Calu3 (cell line): ENCODE data around the gene PAXIP1. TPM values are rescaled to one million over a fixed set of nuclear protein-coding genes. Genes with fewer than 3 reads are reported as not detected.

Experiments
- BruUV-seq: library from RNA; stranded (reverse); fragments of 400-500 nt; replicated peaks from 2 replicates; lab custom pipeline; 2021; lab: Mats Ljungman, UMichigan
- CTCF ChIA-PET: fragments of 300-600 bp; sonication (Branson Sonifier 250); formaldehyde crosslinking; loops from one replicate; lab custom pipeline; 2022; ENCODE audit warnings: antibody characterized with exemption; lab: Charles Lee
- DNase-seq: peaks from one replicate; pipeline ENCODE4 v3.0.0; 2022
- H3K27ac Mint-ChIP-seq: one replicate; pipeline ENCODE4 v1.8.0; 2022; ENCODE audit warnings: mixed read lengths; ENCODE audit not compliant: unreplicated experiment
- H3K27me3 Mint-ChIP-seq: one replicate; pipeline ENCODE4 v1.8.0; 2022; ENCODE audit warnings: mixed read lengths; ENCODE audit not compliant: unreplicated experiment
- H3K36me3 Mint-ChIP-seq: one replicate; pipeline ENCODE4 v1.8.0; 2022; ENCODE audit warnings: mild to moderate bottlenecking, moderate library complexity, mixed read lengths; ENCODE audit not compliant: insufficient read depth, unreplicated experiment
- H3K4me1 Mint-ChIP-seq: one replicate; pipeline ENCODE4 v1.8.0; 2022; ENCODE audit warnings: mild to moderate bottlenecking, low read depth, mixed read lengths; ENCODE audit not compliant: unreplicated experiment
- H3K4me3 Mint-ChIP-seq: one replicate; pipeline ENCODE4 v1.8.0; 2022; ENCODE audit warnings: mild to moderate bottlenecking, low read depth, moderate library complexity, mixed read lengths; ENCODE audit not compliant: unreplicated experiment
- H3K9me3 Mint-ChIP-seq: one replicate; pipeline ENCODE4 v1.8.0; 2022; ENCODE audit warnings: low read depth, mixed read lengths; ENCODE audit not compliant: unreplicated experiment
- CTCF ChIP-seq: fragments of 200-600 bp; IDR thresholded peaks from one replicate; pipeline ENCODE4 v1.8.0; 2022; ENCODE audit warnings: antibody characterized with exemption; ENCODE audit not compliant: unreplicated experiment
- intact Hi-C: fragments of 100-400 bp; cut with micrococcal nuclease; formaldehyde crosslinking; loops from one replicate; pipeline ENCODE4 v1.10.0; 2022; ENCODE audit not compliant: unreplicated experiment
- total RNA-seq: library from RNA; stranded (reverse); gene quantifications from 2 replicates; pipeline ENCODE4 v1.2.3, GENCODE V29; 2022

PAXIP1 gene
- total RNA-seq, 1 experiment from 2014 or later = 23.1 TPM

GRCh38 chr7:154919344-154920225, 83.3 kb downstream of the PAXIP1 start:
- no TSS peak for BruUV-seq
- Mint-ChIP-seq H3K4me3 (no peak overlapping the region), H3K27me3 (peaks cover 31% of the 10 kb centered on the region), H3K9me3 (no peaks in the 10 kb centered on the region), H3K27ac (no peak overlapping the region), H3K36me3 (no peaks in the 10 kb centered on the region), H3K4me1 (no peaks in the 10 kb centered on the region)
- DNase-seq = no peak
- intact Hi-C loops = no loop called here
- CTCF ChIA-PET = no interaction called here
- no peak for TF ChIP-seq CTCF

DNA sequence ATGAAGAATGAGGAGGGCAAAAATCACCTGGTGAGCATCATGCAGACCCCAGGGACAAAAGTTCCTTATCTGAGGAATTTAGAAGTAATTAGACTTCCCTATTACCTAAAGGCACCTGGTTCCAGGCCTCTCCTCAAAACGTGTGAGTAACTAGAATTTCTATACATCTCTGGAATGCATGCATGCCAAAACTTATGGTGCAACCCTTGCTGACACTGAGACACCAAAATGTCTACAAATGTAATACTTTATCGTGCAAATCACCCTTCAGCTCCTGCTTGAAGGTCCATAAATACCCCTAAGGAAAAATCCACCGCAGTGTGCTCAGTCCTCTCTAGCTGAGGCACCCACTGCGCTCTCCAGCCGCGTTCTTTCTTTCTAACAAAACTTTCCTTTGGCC, 84.2 kb downstream of the PAXIP1 start:
- Mint-ChIP-seq H3K27me3 (peaks cover 38% of the 10 kb centered on the region), H3K36me3 (no peaks in the 10 kb centered on the region), H3K4me3 (no peak overlapping the region), H3K4me1 (no peaks in the 10 kb centered on the region), H3K9me3 (no peaks in the 10 kb centered on the region), H3K27ac (no peak overlapping the region)
- intact Hi-C loops = no loop called here
- CTCF ChIA-PET = no interaction called here
- no peak for DNase-seq
- no TSS peak for BruUV-seq
- TF ChIP-seq CTCF = no peak

DNA sequence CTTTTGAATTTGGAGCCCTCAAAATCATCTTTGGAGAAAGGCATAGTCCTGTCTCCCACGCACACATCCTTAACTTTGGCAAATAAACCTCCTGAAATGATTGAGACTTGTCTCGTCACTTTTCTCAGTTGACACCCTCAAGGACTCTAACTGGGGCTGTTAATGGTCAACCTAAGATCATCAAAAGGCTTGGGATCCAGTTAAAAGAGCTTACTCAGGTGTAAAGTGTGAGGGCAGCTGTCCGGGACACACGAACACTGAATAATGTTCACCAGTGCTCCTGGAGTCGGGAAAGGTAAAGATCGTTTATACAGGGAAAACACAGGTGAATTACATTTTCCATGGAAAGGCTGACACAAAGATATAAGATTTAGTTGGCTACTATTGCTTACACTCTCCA, 84.7 kb downstream of the PAXIP1 start:
- TF ChIP-seq CTCF = no peak
- intact Hi-C loops = no loop called here
- CTCF ChIA-PET = no interaction called here
- no peaks in the 10 kb centered on the region for H3K9me3 Mint-ChIP-seq
- BruUV-seq = no TSS peak
- H3K27me3 Mint-ChIP-seq = peaks cover 43% of the 10 kb centered on the region
- H3K4me3 Mint-ChIP-seq = no peak overlapping the region
- no peak for DNase-seq
- H3K27ac Mint-ChIP-seq = no peak overlapping the region
- no peaks in the 10 kb centered on the region for H3K36me3 Mint-ChIP-seq
- no peaks in the 10 kb centered on the region for H3K4me1 Mint-ChIP-seq

DNA sequence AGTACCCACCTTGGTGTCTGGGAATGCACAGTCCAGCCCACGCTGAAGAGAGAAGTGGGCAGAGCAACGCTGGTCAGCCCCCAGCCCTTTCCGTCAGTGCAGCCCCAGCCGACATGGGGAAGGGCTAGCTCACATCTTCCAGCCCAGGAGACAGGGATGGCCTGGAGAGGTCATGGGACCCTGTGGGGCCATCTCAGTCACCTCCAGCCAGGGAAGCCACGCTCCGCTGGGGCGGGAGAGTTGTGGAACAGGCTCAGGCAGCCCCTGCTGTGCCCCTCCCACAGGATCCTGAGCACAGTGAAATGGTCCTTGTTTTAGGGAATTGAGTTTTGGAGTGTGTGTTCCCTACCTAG, 85.1 kb downstream of the PAXIP1 start:
- no TSS peak for BruUV-seq
- DNase-seq = no peak
- TF ChIP-seq CTCF = no peak
- no peak overlapping the region for H3K4me3 Mint-ChIP-seq
- no peaks in the 10 kb centered on the region for H3K36me3 Mint-ChIP-seq
- CTCF ChIA-PET = interaction anchor here (0.6 kb wide), 1 partner anchor 14 kb away, joined by 3 read pairs; no protein-coding TSS in a partner anchor
- no peak overlapping the region for H3K27ac Mint-ChIP-seq
- intact Hi-C loops = no loop called here
- H3K4me1 Mint-ChIP-seq = no peaks in the 10 kb centered on the region
- peaks cover 47% of the 10 kb centered on the region for H3K27me3 Mint-ChIP-seq
- no peaks in the 10 kb centered on the region for H3K9me3 Mint-ChIP-seq
